Measurements from ENCODE around the gene PLEKHG4.

PLEKHG4 gene

GRCh38 chr16:67326472-67327309 lies 47.4 kb downstream of the PLEKHG4 start, which contains the start of the genes KCTD19 and LRRC36:
TSS of gene KCTD19 (minus strand) at chr16:67326741. CDS start at chr16:67326707, 34 bp downstream.
TSS of gene LRRC36 (plus strand) at chr16:67326815. CDS start at chr16:67326863, 48 bp downstream.
- DNase-seq (ENCODE audit: low read depth in 2 of 2): peak; percentile 75 to 80

GRCh38 chr16:67327743-67328142 lies 48.4 kb downstream of the PLEKHG4 start:
- no peak for DNase-seq (ENCODE audit: low read depth in 2 of 2)

- no peak for DNase-seq (ENCODE audit: low read depth in 2 of 2)
Measured at GRCh38 chr16:67329901-67330300, 50.6 kb downstream of the PLEKHG4 start.

- DNase-seq (ENCODE audit: low read depth in 2 of 2): no peak
Measured at GRCh38 chr16:67333315-67333714, 54.0 kb downstream of the PLEKHG4 start.

- DNase-seq (ENCODE audit: low read depth in 2 of 2): no peak
Measured at GRCh38 chr16:67336116-67336515, 56.8 kb downstream of the PLEKHG4 start.

- no peak for DNase-seq (ENCODE audit: low read depth in 2 of 2)
Measured at GRCh38 chr16:67336648-67337047, 57.3 kb downstream of the PLEKHG4 start.

Data from stimulated activated CD8-positive, alpha-beta memory T cell treated with anti-CD3 and anti-CD28 coated beads, Interleukin-2, amount 100 ng/mL, for 48 hours (primary cell).